HG02759 (cell line): ENCODE data around the gene MAST4.

Source experiments
- ATAC-seq: cut with Tn5 transposase; IDR thresholded peaks from one replicate; pipeline ENCODE4 v1.9.1; 2021; ENCODE audit warnings: mild to moderate bottlenecking, moderate library complexity; ENCODE audit not compliant: unreplicated experiment

MAST4 gene

DNA sequence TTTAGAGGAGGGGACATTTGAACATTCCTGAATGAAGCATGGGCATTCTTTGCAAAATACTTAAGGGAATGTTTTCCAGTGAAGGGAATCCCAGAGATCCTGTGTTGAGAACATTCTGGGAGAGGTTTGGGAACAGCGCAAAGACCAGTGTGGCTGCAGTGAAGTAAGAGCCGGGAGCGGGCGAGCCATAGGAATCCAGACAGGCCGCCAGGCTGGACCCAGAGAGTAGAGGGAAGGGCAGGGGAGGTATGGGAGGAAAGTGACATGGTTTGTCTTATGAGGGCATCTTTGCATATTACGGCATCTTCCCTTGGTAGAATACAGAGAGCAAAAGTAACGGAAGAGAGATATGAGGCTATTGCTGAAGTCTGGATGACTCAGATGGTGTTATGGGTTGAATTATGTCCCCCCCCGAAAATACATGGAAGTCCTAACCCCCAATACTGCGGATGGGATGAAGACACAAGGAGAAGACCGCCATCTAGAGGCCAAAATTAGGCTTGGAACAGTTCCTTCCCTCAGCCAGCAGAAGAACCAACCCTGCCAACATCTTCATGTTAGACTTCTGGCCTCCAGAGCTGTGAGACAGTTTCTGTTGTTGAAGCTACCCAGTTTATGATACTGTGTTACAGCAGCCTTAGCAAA is 268.2 kb downstream of the MAST4 start:
- no peak for ATAC-seq

DNA sequence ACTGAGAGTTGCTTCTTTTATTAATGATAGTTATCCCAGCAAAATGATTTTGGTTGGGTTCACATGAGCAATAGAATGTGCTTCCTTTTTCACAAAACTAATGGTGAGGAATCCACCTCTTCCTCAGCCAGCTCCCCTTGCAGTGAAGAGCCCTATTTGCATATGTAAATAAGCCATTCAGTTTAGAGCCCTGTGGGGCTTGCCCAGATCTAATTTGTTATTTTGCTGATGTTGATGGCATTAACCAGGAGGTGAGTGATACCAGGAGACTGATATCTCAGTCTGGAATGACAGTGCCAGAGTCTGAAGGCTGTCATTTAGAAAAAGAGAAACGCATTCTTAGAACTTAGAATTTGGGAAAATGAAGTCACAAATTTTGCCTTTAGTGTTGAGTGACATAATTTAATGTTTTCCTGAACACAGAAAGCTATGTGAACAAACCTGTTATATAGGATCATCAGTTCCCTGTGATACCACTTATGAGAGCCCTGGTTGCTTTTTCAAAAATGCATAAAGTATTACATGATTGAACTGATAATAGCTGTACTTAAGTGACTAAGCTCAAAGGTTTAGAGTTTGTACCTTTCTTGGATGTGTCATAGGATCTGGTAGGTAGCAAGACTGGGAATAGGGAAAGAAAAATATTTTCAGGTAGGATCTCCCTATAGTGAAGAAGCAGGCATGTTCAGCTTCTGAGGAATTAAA is 271.6 kb downstream of the MAST4 start:
- ATAC-seq: no peak

DNA sequence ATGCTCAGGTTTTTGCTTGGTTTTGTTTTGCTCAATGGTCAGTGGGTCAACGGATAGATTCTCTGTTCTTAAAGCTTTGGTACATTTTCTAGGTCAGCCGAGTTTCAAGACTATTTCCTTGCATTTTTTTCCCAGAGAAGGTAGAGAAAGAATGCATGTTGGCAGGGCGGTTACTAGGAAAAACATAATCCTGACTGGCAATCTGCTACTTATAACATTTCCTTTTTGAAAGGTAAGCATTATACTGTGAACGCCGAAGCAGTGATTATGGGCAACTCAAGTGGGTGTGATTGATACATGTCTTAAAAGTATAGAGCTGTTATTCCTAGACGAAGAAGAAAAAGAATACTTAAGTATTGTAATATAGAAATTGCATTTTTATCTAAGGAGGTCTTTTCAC is 273.2 kb downstream of the MAST4 start:
- no peak for ATAC-seq

DNA sequence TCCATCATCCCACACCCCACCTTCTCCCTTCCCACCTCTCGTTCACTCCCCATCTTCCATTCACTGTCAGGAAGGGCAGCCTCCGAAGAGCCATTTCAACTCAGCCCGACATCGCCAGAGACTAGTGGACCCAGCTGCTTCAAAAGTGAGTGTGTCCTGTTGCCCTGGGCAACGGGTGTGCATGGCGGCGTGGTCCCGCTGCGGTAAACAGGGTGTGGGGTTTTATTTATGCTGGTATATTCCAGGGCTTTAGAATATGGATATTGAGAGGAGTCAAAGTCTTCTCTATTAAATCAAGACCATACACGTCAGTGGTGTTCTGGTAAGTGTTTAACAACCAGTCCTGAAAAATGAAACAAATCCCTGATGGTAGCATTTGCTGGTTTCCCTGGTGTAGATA is 274.5 kb downstream of the MAST4 start:
- ATAC-seq: no peak

DNA sequence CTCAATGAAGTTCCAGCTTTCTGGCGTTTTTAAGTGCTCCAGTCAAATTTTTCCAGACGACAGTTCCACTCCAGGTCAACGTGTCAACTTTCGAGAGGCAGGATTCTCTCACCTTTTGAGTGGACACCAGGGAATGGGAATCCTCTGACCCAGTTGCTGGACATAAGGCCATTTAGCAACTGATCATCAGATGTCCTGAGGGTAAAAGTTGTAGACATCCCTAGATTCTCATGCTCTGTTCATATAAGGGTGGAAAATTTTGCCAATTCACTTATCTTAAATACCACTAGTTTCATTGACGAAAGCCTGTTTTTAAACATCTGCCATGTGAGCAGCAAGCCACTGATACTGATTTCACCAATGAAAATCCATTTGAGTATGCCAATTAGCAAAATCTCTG is 275.5 kb downstream of the MAST4 start:
- no peak for ATAC-seq

DNA sequence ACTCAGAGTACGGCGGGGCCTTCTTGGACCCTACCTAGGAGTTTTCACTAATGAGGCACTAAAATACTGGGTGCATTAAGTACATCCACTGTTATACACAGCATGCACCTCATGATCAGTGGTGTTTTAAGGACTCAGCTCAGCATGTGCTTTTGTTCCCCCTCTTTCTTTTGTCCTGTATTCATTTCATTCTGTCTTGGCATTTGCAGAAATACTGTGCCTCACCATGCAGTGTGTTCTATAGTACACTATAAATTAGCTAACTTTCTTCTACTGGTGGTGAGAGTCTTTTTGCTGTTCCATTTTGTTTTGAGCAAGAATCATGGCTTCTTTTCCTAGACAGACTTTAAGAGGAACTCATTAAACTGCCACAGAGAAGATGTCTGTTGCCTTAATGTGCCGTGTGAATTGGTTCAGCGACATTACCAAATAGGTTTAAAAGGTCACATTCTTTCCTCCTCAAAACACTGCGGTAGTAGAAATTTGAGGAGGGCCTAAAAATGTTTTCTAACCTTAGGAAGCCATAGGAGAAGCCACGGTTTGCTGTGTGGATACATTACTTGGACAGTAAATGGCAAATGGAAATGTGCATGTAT is 276.6 kb downstream of the MAST4 start:
- ATAC-seq: no peak

DNA sequence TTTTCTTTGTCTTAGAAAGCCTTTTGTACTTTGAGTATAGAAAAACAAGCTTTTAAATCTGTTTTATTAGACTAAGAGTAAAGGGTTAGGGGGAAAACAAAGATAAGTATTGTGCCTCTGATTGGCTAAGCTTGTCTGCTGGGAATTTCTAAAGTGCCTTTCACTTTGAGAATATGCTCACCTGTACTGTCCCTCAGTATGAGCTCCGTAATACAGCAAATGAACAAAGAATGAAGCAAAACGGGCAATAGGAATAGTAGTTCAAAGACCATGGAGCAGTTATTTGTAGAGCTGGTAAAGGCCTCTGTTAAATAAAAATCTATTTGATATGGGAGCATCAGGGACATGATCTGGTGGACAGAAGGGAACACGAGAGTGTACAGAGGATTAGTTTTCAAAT is 277.8 kb downstream of the MAST4 start:
- no peak for ATAC-seq

DNA sequence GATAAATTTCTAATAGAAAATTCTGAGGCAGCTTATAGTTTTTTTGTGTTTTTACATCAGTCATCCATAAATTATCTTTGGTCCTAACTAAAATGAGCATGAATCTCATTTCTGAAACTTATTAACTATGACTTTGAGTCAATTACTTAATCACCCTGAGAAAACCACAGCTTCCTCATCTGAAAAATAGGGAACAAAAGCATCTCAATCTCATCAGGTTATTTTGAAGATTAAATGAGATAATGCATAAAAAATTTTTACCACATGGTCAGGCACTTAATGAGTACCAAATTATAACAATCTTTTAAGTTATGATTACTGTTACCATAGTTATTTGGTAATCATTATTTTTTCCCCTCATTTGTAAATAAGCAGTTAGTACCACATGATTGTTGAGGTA is 279.1 kb downstream of the MAST4 start:
- no peak for ATAC-seq

DNA sequence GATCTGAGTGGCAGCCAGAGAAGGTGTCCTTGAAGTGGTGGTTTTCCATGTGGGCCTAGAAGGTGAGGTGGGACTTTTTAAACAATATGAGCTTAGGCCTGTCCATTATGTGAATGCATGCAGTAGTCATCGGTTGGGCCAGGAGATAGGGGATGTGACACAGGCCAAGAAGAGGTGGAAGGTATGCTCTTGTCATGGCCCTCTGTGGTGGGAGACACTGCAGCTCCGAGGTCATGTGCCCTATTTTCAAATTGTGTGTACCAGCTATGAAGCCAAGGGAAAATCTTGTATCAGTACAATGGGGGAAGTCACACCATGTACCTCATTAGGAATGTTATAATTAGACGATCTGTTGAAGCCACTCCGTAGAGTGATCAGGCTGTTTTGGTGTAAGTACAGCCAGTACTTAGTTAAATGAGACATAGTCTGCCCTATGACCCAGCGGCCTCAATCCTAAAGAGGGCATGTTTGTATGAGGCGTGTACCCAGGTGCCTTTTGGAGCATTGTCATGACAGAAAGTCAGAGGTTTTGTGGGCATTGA is 280.1 kb downstream of the MAST4 start:
- no peak for ATAC-seq

DNA sequence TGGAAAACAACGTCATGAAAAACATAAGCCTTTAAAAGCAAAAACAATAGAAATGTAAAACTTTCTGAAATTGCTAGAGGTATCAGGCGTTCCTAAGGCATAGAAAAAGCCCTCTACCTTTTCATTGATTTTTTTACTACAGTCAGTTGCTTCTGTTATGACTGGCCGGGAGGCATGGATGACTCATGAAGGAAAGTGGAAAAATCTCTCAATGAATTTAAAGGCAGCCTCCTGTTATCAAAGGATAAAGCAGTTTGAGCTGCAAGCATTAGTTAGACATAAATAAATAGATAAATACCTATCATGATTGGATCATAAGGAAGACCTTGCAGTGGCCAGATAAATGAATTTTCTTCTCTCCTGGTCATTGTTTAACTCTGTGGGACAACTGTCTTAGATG is 281.6 kb downstream of the MAST4 start:
- ATAC-seq: no peak

DNA sequence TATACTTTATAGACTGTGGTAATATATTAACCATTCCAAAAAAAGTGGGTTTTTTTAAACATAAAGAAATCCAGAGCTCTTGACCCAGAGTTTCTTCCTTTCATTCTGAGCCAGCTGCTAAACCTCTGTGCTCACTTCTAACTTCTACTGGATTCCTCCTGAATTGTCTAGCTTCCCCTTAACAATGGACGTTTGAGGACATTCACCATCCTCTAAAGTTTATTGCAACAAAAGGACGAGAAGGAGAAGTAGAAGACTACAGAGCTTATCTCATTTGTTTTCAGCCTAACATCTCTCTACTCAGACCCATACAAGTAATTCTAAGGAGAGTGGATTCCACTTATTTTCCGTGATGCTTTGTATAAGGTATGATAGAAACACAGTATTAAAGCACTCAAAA is 284.2 kb downstream of the MAST4 start:
- no peak for ATAC-seq

DNA sequence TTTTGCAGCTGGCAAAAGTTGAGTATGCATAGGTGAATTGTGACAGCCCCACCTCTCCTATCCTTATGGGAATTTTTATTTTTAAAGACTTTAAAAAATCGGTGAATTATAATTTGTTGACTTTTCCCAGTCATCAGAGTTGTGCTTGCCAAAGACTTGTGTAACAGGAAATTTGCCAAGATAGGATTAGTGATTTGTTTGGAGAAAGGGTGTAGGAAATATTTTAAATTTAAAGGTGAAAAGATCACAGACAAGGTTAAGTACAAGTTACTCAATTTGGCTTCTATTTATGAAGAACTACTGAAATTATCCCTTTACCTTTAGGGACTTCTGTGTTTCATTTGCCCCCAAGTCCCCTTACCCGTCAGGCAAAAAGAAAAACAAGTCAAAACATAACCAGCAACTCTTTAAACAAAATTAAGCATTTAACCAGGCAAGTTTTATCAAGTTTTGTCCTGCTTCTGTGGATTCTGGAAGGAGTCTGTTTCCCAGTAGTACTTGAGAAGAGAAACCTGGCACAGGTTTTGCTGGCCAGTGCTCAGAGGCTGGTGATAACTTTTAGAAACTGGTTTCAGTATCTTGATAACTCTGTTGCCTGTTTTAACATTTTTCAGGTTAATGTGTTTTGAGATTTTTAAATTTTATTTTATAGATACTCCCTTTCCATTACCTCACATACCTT is 285.4 kb downstream of the MAST4 start:
- no peak for ATAC-seq

DNA sequence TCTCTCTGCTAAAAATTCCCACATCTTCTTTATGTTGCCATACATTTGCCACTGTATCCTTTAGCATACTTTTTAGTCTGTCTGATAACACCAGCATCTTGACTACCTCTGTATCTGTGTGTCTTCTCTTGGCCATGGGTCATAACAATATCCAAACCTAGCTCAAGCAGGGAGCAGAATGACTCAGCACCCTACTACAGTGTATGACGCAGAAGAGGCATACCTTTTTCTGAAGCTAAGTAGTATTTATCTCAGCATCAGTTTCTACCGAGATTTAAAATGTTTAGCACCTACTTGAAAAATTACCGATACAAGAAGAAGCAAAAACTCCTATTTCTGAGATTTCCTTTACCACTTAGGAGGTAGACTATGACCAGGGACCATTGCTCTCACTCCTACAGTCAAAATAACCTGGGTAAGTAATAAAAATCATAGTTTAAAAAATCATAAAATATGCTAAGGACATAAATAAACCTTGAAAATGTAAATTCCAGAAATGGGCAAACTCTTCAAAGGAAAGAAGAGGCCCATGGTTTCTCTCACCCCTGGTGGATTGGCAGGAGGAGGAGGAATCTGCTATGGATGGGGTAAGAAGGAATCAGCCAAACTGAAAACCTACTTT is 286.5 kb downstream of the MAST4 start:
- ATAC-seq: no peak

DNA sequence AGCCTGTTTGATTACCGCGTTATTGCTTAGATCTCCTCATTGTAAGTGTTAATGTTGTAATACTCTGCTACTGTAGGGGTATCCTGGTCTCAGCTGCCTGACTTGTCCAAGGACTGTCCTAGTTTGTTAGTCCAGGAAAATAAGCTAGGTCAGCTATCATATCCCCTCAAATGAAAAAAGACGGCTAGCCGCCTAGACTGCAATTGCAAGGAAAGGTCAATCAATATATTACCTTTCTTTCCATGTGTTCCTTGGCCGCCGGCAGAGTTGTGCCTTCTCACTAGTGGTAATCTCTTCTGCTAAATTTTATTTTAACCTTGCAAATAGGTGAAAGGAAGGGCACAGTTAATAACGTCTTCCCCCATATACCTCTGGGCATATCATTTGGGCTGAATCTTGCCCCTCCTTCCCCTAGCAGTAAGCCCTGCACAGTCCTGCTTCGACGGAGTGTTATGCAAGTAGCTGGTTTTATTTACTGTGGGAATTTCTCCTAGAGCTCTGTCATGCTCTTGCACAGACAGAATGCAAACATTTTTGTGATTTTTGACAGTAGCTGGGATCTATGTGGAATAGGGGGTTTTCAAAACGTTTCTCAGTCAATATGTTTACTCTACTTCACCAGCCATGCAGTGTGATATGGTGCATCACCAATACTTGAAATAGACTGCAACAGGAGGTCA is 288.5 kb downstream of the MAST4 start:
- no peak for ATAC-seq

DNA sequence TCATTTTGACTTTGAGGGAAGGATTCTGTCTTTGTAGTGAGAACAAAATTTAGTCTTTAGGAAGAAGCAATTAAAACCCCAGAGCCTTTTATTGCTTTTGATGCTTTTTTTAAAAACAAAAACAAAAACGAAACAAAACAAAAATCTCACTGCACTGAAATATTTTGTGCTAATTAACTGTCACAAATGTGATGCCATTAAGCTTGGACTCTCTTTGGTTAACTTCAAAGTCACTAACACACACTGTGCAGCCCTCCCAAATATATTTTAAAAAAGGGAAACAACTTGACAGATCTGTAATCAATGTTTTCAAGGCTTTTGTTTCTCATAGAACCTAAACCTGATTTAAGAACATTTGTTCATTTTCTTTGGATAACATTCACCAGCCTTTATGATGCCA is 290.7 kb downstream of the MAST4 start:
- no peak for ATAC-seq

DNA sequence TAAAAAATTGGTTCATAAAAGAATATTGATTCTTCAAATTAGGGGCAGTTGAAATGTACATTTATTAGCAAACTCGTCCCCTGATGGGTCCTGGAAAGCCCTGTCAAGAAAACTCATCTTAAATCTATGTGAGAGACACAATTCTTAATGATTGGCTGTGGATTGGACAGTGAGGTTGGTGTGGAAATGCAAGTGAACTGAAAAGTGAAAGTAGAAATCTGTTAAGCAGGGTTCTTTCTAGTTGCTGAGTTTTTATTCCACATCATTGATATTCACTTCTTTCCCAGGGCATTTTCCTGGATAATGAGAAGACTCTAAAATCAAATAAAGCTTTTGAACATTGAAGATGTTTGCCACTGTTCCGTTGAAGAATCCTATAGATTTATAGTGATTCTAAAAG is 292.4 kb downstream of the MAST4 start:
- no peak for ATAC-seq

DNA sequence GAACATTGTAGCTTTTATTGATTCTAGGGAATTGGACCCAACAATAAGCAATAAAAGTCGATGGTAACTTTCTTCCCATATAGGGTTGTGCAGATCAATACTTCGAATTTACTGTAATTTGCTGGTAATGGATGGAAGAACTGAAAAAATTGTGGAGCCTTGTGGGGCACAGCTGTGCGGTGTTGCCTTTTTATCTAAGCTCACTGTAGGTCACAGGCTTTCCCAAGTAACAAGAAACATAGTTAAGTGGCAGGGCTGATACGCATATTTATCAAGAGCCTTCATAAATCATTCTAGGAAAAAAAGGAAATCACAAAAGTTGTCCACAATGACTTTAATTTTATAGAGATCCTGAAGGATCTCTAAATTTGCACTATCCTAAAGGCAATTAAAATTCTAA is 292.9 kb downstream of the MAST4 start:
- ATAC-seq: no peak

DNA sequence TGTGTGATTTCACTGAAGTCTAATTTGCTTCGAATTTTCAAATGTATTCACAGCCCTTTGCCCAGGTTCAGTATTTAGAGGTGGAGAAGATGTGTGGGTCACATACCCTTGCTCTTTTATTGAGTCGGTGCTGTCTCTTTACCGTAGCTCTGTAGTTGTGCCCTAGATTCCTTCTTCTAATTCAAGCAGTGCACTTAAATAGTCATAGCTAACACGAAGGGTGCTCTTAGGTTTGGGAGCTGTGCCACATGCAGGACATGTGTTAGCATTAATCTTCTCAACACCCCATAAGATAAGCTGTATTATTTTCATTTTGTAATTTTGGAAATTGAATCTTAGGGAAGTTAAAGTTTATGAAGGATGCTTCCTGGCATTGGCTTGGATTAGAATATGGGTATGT is 293.3 kb downstream of the MAST4 start:
- no peak for ATAC-seq

DNA sequence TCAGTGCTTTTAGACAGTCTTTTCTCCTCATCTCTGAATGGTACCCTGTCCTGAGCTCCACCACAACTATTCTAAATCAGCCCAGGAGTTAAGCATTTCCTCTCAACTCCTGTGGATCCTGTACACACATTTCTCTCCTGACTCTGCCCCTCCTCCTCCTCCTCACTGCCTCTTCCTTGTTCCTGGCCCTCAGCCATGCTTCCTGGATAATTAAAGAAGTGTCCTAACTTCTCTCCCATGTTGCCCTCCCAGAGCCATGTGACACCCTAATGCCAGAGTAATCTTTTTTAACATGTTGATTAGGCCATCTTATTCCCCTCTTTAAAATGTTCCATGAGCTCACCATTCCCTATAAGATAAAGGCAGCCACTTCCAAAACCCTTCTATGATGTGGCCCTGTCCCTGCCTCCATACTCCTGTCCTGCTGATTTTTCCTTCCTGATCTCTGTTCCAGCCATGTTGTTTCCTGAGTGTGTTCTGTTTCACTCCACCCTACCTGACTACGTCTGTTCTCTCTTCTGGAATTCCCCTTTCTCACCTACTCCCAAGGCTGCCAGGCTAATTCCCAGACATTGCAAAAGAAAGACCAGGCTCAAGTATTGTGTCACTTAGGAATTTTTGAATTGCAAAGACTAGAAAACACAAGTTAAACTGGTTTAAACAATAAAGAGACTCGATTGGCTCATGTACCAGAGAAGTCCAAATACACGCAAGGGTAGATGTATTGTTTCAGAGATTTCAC is 295.2 kb downstream of the MAST4 start:
- ATAC-seq: no peak

DNA sequence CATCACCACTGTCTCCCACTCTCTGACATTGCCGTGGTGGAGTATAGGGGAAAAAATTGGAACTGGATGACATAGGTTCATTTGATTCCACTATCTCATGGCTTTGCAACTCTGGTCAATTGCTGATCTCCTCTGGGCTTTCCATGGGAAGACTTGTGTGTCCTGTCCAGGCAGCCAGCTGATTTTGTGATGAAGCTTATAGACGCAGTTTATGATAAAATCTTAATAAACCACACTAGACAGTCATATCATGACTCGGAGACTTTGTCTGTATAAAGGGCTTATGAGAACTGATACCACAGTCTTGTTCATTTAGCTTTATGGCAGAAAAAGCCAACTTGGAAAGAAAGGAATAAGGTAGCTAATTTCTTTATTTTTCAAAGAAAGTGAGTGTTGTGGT is 296.5 kb downstream of the MAST4 start:
- ATAC-seq: no peak
